GM12864 (cell line): ENCODE results near the gene SETD3.

ENCODE experiments used
- DNase-seq: peaks from one replicate; pipeline ENCODE4 v3.0.0-alpha.2; 2011; ENCODE audit warnings: low read depth
- H3K4me3 ChIP-seq: 2 replicates; pipeline ENCODE4 v1.5.1; 2011; ENCODE audit warnings: mild to moderate bottlenecking, low read depth, low read length, control low read depth
- TF ChIP-seq, protein P1 (sequence below): IDR thresholded peaks from 2 replicates; pipeline ENCODE4 v1.5.1; 2011; ENCODE audit warnings: low read depth, mild to moderate bottlenecking, moderate library complexity, low read length, control low read depth, inconsistent platforms; ENCODE audit errors: missing control alignments

Gene SETD3

DNA sequence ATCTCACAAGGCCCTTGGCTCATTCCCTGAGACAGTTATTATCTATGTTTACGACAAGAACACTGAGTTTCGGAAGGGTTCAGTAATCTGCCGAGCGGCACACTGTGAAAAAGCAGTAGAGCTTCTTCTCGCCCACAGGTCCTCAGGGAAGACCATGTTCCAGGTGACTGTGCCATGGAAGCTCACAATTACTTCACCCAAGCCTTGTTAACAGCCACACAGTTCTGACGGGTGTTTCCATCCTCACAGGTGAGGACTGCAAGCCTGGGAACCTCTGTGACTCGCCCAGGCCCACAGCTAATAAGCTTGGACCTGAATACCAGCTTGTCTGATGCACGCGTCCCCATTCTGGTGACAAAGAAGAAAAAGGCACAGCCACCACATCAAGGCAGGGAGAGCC lies 15.4 kb downstream of the SETD3 start:
- TF ChIP-seq, protein P1, sequence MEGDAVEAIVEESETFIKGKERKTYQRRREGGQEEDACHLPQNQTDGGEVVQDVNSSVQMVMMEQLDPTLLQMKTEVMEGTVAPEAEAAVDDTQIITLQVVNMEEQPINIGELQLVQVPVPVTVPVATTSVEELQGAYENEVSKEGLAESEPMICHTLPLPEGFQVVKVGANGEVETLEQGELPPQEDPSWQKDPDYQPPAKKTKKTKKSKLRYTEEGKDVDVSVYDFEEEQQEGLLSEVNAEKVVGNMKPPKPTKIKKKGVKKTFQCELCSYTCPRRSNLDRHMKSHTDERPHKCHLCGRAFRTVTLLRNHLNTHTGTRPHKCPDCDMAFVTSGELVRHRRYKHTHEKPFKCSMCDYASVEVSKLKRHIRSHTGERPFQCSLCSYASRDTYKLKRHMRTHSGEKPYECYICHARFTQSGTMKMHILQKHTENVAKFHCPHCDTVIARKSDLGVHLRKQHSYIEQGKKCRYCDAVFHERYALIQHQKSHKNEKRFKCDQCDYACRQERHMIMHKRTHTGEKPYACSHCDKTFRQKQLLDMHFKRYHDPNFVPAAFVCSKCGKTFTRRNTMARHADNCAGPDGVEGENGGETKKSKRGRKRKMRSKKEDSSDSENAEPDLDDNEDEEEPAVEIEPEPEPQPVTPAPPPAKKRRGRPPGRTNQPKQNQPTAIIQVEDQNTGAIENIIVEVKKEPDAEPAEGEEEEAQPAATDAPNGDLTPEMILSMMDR = no peak
- no peak for DNase-seq
- H3K4me3 ChIP-seq = no peak overlapping the region

DNA sequence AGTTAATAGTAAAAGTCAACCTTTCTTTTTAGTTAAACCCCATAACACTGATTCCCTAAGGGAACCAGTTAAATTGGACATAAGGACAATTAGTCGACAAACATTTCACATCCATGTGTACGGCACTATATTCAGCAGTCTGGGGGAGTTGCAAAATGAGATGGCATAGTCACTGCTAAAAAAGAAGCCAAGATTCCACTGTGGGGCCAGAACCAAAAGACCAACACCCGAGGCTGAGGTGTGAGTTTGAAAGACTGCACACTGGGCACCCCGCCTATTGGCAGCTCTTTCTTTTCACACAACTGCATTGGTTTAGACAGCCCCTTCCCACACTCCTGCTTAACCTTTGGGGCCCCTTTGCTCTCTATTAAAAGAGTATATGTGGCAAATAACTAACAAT lies 16.7 kb downstream of the SETD3 start:
- TF ChIP-seq, protein P1 = no peak
- DNase-seq = no peak
- H3K4me3 ChIP-seq = no peak overlapping the region

DNA sequence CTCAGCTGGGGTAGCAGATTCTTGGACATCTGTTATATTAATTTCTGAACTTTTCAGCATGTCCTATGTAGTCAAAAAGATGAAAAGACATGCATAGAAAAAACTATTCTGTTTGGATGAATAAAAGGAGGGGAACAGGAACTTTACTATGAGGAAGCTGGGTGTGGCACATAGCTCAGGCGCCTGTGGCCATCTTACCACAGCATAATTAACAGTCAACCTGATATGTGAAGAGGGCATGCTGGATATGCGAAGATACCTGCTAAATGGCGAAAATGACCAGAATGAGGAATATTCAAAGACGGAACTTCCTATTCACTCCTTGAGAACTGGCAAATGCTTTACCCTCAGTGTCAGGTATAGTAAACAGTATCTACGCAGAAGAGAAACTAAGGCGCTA lies 18.4 kb downstream of the SETD3 start:
- no peak for DNase-seq
- TF ChIP-seq, protein P1 = no peak

DNA sequence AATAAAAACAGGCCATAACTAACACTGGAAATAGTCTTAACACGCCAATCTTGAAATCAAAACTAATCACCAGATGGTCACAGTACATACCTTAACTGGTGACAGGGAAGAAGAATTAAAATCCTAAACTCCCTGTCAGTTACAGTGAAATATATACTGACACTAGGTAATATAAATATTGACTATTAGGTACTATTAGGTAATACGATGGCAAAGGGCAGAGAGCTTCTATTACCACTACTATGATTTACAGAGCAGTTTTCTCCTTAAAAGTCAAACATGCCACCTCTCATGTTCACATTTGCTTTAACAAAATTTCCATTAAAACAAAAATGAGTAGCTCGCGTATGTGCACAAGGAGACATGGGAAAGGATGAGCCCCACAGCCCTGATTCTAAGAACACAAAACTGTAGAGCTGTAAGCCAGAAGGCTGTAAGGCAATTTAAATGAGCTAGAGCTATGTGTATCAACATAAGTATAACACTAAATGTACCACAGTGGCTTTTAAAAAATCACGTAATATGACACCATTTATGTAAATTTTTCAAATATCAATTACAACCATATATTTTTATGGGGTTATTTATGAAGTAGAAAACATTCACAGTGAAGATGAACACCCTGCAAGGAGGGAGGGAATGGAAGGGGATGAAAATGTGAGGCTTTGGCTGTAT lies 19.1 kb downstream of the SETD3 start:
- TF ChIP-seq, protein P1 = no peak
- no peak for DNase-seq
- no peak overlapping the region for H3K4me3 ChIP-seq

More for the DNA sequence above, 18.4 kb downstream of the SETD3 start:
- no peak overlapping the region for H3K4me3 ChIP-seq

DNA sequence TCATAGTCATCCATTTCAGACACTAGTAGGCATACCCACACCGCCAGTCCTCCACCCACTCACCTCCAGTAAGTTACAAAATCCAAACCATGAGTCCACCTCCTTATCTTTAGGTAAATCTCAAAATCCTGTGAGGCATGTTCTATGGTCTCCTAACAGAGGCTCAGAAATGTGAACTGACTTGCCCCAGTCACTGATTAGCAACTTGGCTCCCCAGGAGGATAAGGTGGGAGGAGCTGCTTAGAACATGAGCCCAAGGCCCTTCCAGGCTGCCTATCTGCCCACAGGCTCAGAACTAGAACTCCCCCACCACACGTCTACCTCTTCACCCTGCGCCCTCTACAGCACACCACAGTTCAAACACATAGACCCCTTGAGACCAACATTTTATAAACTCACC lies 19.9 kb downstream of the SETD3 start:
- no peak overlapping the region for H3K4me3 ChIP-seq
- TF ChIP-seq, protein P1 = no peak
- no peak for DNase-seq

DNA sequence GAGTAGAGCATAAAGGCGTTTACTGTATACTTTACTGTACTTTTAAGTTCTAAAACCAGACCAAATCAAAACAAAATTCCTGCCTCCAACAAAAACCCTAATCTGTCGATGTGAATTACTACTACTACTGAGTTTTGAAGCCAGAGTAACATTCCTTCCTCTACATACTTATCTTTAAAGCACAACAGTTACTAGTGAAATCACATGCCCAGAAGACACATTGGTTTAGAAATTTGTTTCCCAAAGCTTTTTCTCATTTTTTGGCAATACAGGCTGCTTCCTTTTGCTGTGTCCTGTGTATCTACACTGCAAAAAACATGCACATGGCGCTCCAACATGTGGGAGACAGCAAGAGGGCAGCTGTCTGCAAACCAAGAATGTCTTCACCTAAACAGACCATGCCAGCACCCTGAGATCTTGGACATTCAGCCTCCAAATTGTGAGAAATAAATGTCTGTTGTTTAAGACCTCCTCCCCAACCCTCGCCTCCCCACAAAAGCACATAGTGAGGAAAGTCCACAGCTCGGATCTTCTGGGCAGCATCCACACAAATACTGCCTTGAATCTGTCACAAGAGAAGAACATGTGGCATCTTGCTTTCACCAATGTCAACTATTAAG lies 21.1 kb downstream of the SETD3 start:
- no peak overlapping the region for H3K4me3 ChIP-seq
- TF ChIP-seq, protein P1 = no peak
- DNase-seq = no peak

DNA sequence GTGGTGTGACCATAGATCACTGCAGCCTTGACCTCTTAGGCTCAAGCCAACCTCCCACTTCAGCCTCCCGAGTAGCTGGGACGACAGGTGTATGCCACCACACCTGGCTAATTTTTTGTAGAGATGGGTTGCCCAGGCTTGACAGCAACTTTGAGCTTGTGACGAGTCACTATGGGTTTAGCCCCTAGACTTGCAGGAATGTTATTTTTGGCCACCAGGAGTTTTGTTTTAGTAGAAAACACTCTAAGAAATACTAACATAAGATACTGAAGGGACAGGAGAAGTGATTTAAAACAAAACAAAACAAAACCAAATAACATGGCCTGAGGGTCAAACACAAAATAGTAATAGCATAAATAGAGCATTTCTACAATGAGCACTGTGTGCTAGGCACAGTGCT lies 26.4 kb downstream of the SETD3 start:
- H3K4me3 ChIP-seq = no peak overlapping the region
- TF ChIP-seq, protein P1 = no peak
- DNase-seq = no peak
